OCI-LY7 (cell line): Measurements from ENCODE around the gene HCK. TPM values are rescaled to one million over a fixed set of nuclear protein-coding genes. Genes with fewer than 3 reads are reported as not detected.

Experiments
- BruUV-seq: library from RNA; stranded (reverse); fragments of 400-500 nt; replicated peaks from 2 replicates; lab custom pipeline; 2021; lab: Mats Ljungman, UMichigan
- CTCF ChIA-PET: fragments of 300-600 bp; sonication (Branson Sonifier 250); formaldehyde crosslinking; loops from one replicate; lab custom pipeline; 2022; ENCODE audit warnings: antibody characterized with exemption; ENCODE audit not compliant: unreplicated experiment; lab: Charles Lee
- POLR2A ChIA-PET: fragments of 300-600 bp; sonication (Branson Sonifier 250); formaldehyde crosslinking; loops from one replicate; lab custom pipeline; 2022; ENCODE audit warnings: antibody characterized with exemption; lab: Charles Lee
- DNase-seq: peaks from one replicate; pipeline ENCODE4 v3.0.0-alpha.2; 2015; ENCODE audit warnings: low spot score
- H2AFZ ChIP-seq: fragments of 200-600 bp; sonication (generic), shearing (Covaris generic); 2 replicates; pipeline ENCODE4 v1.6.1; 2014; ENCODE audit warnings: mild to moderate bottlenecking, antibody characterized with exemption, low read length, moderate library complexity
- H3K27ac ChIP-seq: fragments of 200-600 bp; sonication (generic); 2 replicates; pipeline ENCODE4 v1.5.1; 2014; ENCODE audit warnings: mixed run types, low read depth, mild to moderate bottlenecking, moderate library complexity, low read length, inconsistent platforms; ENCODE audit not compliant: poor library complexity, severe bottlenecking
- H3K36me3 ChIP-seq: fragments of 200-600 bp; sonication (generic); 2 replicates; pipeline ENCODE4 v1.6.1; 2014; ENCODE audit warnings: mild to moderate bottlenecking, antibody characterized with exemption, low read length, moderate library complexity, mixed read lengths; ENCODE audit not compliant: insufficient read depth
- H3K4me1 ChIP-seq: fragments of 200-600 bp; sonication (generic); 2 replicates; pipeline ENCODE4 v1.5.1; 2014; ENCODE audit warnings: mild to moderate bottlenecking, low read length; ENCODE audit not compliant: insufficient read depth, poor library complexity, severe bottlenecking
- H3K4me2 ChIP-seq: fragments of 200-600 bp; sonication (generic); 2 replicates; pipeline ENCODE4 v1.6.1; 2014; ENCODE audit warnings: mild to moderate bottlenecking, low read length
- H3K4me3 ChIP-seq: fragments of 200-600 bp; sonication (generic); 2 replicates; pipeline ENCODE4 v1.5.1; 2014; ENCODE audit warnings: mild to moderate bottlenecking, low read depth, low read length; ENCODE audit not compliant: poor library complexity, severe bottlenecking
- H3K79me2 ChIP-seq: fragments of 200-600 bp; sonication (generic); 2 replicates; pipeline ENCODE4 v1.6.1; 2016; ENCODE audit warnings: low read depth, mild to moderate bottlenecking, low read length, moderate library complexity, mixed read lengths; ENCODE audit not compliant: insufficient read depth
- H3K9me2 ChIP-seq: fragments of 200-600 bp; sonication (generic); 2 replicates; pipeline ENCODE4 v1.6.1; 2016; ENCODE audit warnings: mild to moderate bottlenecking, low read length, mixed read lengths; ENCODE audit not compliant: insufficient read depth
- H3K9me3 ChIP-seq: fragments of 200-600 bp; sonication (generic); 2 replicates; pipeline ENCODE4 v1.6.1; 2014; ENCODE audit warnings: mild to moderate bottlenecking, mixed run types, low read length, mixed read lengths
- H4K20me1 ChIP-seq: fragments of 200-600 bp; sonication (generic); 2 replicates; pipeline ENCODE4 v1.6.1; 2014; ENCODE audit warnings: mild to moderate bottlenecking, antibody characterized with exemption, low read length, moderate library complexity, mixed read lengths; ENCODE audit not compliant: insufficient read depth
- CTCF ChIP-seq: fragments of 200-600 bp; sonication (generic); conservative IDR thresholded peaks from 2 replicates; pipeline ENCODE4 v1.5.1; 2014; ENCODE audit warnings: mild to moderate bottlenecking, antibody characterized with exemption, low read length, moderate library complexity, mixed read lengths
- EZH2phosphoT487 ChIP-seq: fragments of 200-600 bp; sonication (generic); IDR thresholded peaks from 2 replicates; pipeline ENCODE4 v1.6.1; 2018; ENCODE audit warnings: low read depth, borderline replicate concordance, mild to moderate bottlenecking, mixed run types, antibody characterized with exemption, low read length, moderate library complexity, mixed read lengths
- intact Hi-C: fragments of 100-400 bp; cut with micrococcal nuclease; formaldehyde crosslinking; loops from one replicate; pipeline ENCODE4 v1.10.0; 2022; ENCODE audit not compliant: unreplicated experiment
- total RNA-seq, 2 experiments: library from RNA; depleted of rRNA in 1 of 2; stranded (reverse); fragments of >200 nt in 1 of 2; shearing (Covaris generic) in 1 of 2; gene quantifications; 2 replicates each; pipeline ENCODE4 v1.2.3, GENCODE V29; 2014 to 2022

The HCK gene
- total RNA-seq, 2 experiments from 2014 or later: 0.19 to 3.2 TPM

- no peak overlapping the region for H2AFZ ChIP-seq
- H3K4me3 ChIP-seq: no peak overlapping the region
- no peak overlapping the region for H3K4me2 ChIP-seq
- H3K79me2 ChIP-seq: no peaks in the 10 kb centered on the region
- no peak overlapping the region for H3K27ac ChIP-seq
- no peaks in the 10 kb centered on the region for H3K9me2 ChIP-seq
- intact Hi-C loops: no loop called here
- POLR2A ChIA-PET: no interaction called here
- no peaks in the 10 kb centered on the region for H4K20me1 ChIP-seq
- peaks cover 96% of the 10 kb centered on the region for H3K36me3 ChIP-seq
- DNase-seq: no peak
- CTCF ChIA-PET: interaction anchor here (0.5 kb wide), 1 partner anchor 20 kb away, joined by 6 read pairs; no protein-coding TSS in a partner anchor
- no peak for TF ChIP-seq EZH2phosphoT487
- no TSS peak for BruUV-seq
- no peaks in the 10 kb centered on the region for H3K9me3 ChIP-seq
- peaks cover 12% of the 10 kb centered on the region for H3K4me1 ChIP-seq
Measured at GRCh38 chr20:32142088-32142487, 90.0 kb downstream of the HCK start.

- BruUV-seq: no TSS peak
Measured at GRCh38 chr20:32142991-32143390, 90.9 kb downstream of the HCK start.

DNA sequence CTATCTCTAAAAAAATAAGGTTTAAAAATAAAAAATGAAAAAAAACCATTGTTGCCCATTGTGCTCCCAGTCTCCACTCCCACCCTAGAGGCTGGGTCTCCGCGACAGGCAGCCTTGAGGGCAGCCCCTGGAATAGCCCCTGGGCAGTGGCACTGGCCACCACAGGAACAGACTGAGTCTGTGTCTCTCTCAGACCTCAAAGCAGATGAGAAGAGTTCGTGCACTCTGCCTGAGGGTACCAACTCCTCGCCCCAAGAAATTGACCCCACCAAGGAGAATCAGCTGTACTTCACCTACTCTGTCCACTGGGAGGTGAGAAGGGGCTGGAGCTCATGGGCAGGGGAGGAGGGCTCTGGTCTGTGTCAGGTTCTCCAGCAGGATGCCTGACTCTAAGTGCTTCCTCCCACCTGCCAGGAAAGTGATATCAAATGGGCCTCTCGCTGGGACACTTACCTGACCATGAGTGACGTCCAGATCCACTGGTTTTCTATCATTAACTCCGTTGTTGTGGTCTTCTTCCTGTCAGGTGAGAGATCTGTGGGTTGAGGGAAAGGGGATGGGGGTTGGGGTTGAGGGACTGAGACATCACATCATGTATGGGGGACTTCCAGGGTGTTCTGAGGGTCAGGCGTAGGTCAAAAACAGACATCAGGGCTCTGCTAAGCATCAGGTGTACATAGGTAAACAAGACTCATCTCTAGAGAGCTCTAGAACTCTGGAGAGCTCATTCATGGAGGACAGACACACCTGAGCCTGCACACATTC is 93.0 kb downstream of the HCK start:
- POLR2A ChIA-PET: interaction anchor here (0.7 to 1.4 kb wide), 2 partner anchors 21 to 110 kb away, joined by 3 read pairs; no protein-coding TSS in a partner anchor
- Histone ChIP-seq H3K9me2 (no peaks in the 10 kb centered on the region), H2AFZ (no peak overlapping the region), H4K20me1 (no peaks in the 10 kb centered on the region), H3K4me1 (no peaks in the 10 kb centered on the region), H3K4me2 (no peak overlapping the region), H3K4me3 (no peak overlapping the region), H3K9me3 (no peaks in the 10 kb centered on the region), H3K79me2 (no peaks in the 10 kb centered on the region), H3K27ac (no peak overlapping the region), H3K36me3 (peaks cover 84% of the 10 kb centered on the region)
- intact Hi-C loops: no loop called here
- CTCF ChIA-PET: interaction anchor here (0.6 kb wide), 1 partner anchor 398 kb away, joined by 3 read pairs; no protein-coding TSS in a partner anchor
- no TSS peak for BruUV-seq
- no peak for DNase-seq
- TF ChIP-seq EZH2phosphoT487 (no peak), CTCF (no peak)

More at GRCh38 chr20:32142991-32143390, 90.9 kb downstream of the HCK start:
- TF ChIP-seq EZH2phosphoT487 (no peak), CTCF (no peak)
- no peak for DNase-seq
- Histone ChIP-seq H3K4me1 (peaks cover 12% of the 10 kb centered on the region), H3K79me2 (no peaks in the 10 kb centered on the region), H3K4me2 (no peak overlapping the region), H3K9me3 (no peaks in the 10 kb centered on the region), H4K20me1 (no peaks in the 10 kb centered on the region), H3K27ac (no peak overlapping the region), H3K4me3 (no peak overlapping the region), H3K9me2 (no peaks in the 10 kb centered on the region), H3K36me3 (peaks cover 91% of the 10 kb centered on the region), H2AFZ (no peak overlapping the region)
- CTCF ChIA-PET: no interaction called here
- POLR2A ChIA-PET: no interaction called here
- intact Hi-C loops: no loop called here
